Rectal smooth muscle tissue (tissue), 1 donor: ENCODE data around the gene AKT2.
A peak's percentile ranks its signal among the peaks of the same experiment; 100 is the strongest.

Source experiments
- H3K27ac ChIP-seq: one replicate; pipeline ENCODE4 v1.7.0; 2013; ENCODE audit warnings: low read depth, low read length, inconsistent platforms
- H3K27me3 ChIP-seq: one replicate; pipeline ENCODE4 v1.7.0; 2013; ENCODE audit warnings: low read length; ENCODE audit not compliant: control insufficient read depth, insufficient read depth
- H3K36me3 ChIP-seq: one replicate; pipeline ENCODE4 v1.7.0; 2013; ENCODE audit warnings: low read length; ENCODE audit not compliant: control insufficient read depth, insufficient read depth
- H3K4me1 ChIP-seq: one replicate; pipeline ENCODE4 v1.7.0; 2013; ENCODE audit warnings: low read length; ENCODE audit not compliant: control insufficient read depth, insufficient read depth
- H3K4me3 ChIP-seq: one replicate; pipeline ENCODE4 v1.7.0; 2013; ENCODE audit warnings: low read length
- H3K9ac ChIP-seq: one replicate; pipeline ENCODE4 v1.7.0; 2013; ENCODE audit warnings: low read length

AKT2 gene

GRCh38 chr19:40286971-40287421 is 1.9 kb upstream of the AKT2 start:
- Histone ChIP-seq H3K27ac (peak overlapping the region; percentile 10), H3K4me1 (peaks cover 22% of the 10 kb centered on the region), H3K9ac (no peak overlapping the region), H3K4me3 (no peak overlapping the region), H3K27me3 (no peaks in the 10 kb centered on the region), H3K36me3 (no peaks in the 10 kb centered on the region)

- peaks cover 22% of the 10 kb centered on the region for H3K4me1 ChIP-seq
- H3K27me3 ChIP-seq: no peaks in the 10 kb centered on the region
- H3K27ac ChIP-seq: peak overlapping the region; percentile 94
- no peaks in the 10 kb centered on the region for H3K36me3 ChIP-seq
- H3K9ac ChIP-seq: no peak overlapping the region
- H3K4me3 ChIP-seq: peak overlapping the region; percentile 65
These were observed 1.3 kb upstream of the AKT2 start for GRCh38 chr19:40286235-40286970.

- H3K36me3 ChIP-seq: no peaks in the 10 kb centered on the region
- H3K4me3 ChIP-seq: peak overlapping the region; percentile 94
- peak overlapping the region; percentile 94 for H3K27ac ChIP-seq
- H3K9ac ChIP-seq: peak overlapping the region; percentile 53
- H3K4me1 ChIP-seq: peaks cover 27% of the 10 kb centered on the region
- H3K27me3 ChIP-seq: no peaks in the 10 kb centered on the region
These were observed 449 bp upstream of the AKT2 start for GRCh38 chr19:40285353-40286234.

- Histone ChIP-seq H3K4me3 (peak overlapping the region; percentile 94), H3K4me1 (peaks cover 39% of the 10 kb centered on the region), H3K27me3 (no peaks in the 10 kb centered on the region), H3K9ac (peak overlapping the region; percentile 66), H3K36me3 (no peaks in the 10 kb centered on the region), H3K27ac (peak overlapping the region; percentile 94)
These were observed 969 bp downstream of the AKT2 start for GRCh38 chr19:40284251-40284500.

- Histone ChIP-seq H3K36me3 (no peaks in the 10 kb centered on the region), H3K27ac (peak overlapping the region; percentile 94), H3K4me3 (peak overlapping the region; percentile 94), H3K27me3 (no peaks in the 10 kb centered on the region), H3K9ac (no peak overlapping the region), H3K4me1 (peaks cover 39% of the 10 kb centered on the region)
These were observed 1.5 kb downstream of the AKT2 start for GRCh38 chr19:40283414-40284250.

GRCh38 chr19:40282920-40283319 is 2.2 kb downstream of the AKT2 start:
- H3K36me3 ChIP-seq: no peaks in the 10 kb centered on the region
- H3K27me3 ChIP-seq: no peaks in the 10 kb centered on the region
- no peak overlapping the region for H3K4me3 ChIP-seq
- no peak overlapping the region for H3K9ac ChIP-seq
- peaks cover 39% of the 10 kb centered on the region for H3K4me1 ChIP-seq
- H3K27ac ChIP-seq: no peak overlapping the region

- Histone ChIP-seq H3K9ac (no peak overlapping the region), H3K36me3 (no peaks in the 10 kb centered on the region)
These were observed 3.0 kb downstream of the AKT2 start for GRCh38 chr19:40282209-40282580.

GRCh38 chr19:40281381-40282208 is 3.5 kb downstream of the AKT2 start:
- no peaks in the 10 kb centered on the region for H3K27me3 ChIP-seq
- no peak overlapping the region for H3K27ac ChIP-seq
- H3K36me3 ChIP-seq: no peaks in the 10 kb centered on the region
- no peak overlapping the region for H3K9ac ChIP-seq
- H3K4me3 ChIP-seq: no peak overlapping the region
- H3K4me1 ChIP-seq: peaks cover 39% of the 10 kb centered on the region

More at GRCh38 chr19:40282209-40282580, 3.0 kb downstream of the AKT2 start:
- Histone ChIP-seq H3K27ac (no peak overlapping the region), H3K4me3 (no peak overlapping the region), H3K4me1 (peaks cover 39% of the 10 kb centered on the region), H3K27me3 (no peaks in the 10 kb centered on the region)

GRCh38 chr19:40280608-40281221 is 4.4 kb downstream of the AKT2 start:
- Histone ChIP-seq H3K27me3 (no peaks in the 10 kb centered on the region), H3K4me3 (peak overlapping the region; percentile 50), H3K4me1 (peaks cover 37% of the 10 kb centered on the region), H3K9ac (peak overlapping the region; percentile 3), H3K36me3 (no peaks in the 10 kb centered on the region), H3K27ac (no peak overlapping the region)

- no peaks in the 10 kb centered on the region for H3K27me3 ChIP-seq
- no peaks in the 10 kb centered on the region for H3K36me3 ChIP-seq
- H3K27ac ChIP-seq: peak overlapping the region; percentile 60
- H3K4me1 ChIP-seq: peaks cover 35% of the 10 kb centered on the region
- H3K4me3 ChIP-seq: peak overlapping the region; percentile 50
- H3K9ac ChIP-seq: peak overlapping the region; percentile 1
These were observed 5.2 kb downstream of the AKT2 start for GRCh38 chr19:40279761-40280607.

GRCh38 chr19:40279120-40279551 is 6.0 kb downstream of the AKT2 start:
- H3K4me1 ChIP-seq: peaks cover 31% of the 10 kb centered on the region
- H3K4me3 ChIP-seq: peak overlapping the region; percentile 14
- H3K27me3 ChIP-seq: no peaks in the 10 kb centered on the region
- H3K27ac ChIP-seq: peak overlapping the region; percentile 60
- H3K9ac ChIP-seq: no peak overlapping the region
- H3K36me3 ChIP-seq: no peaks in the 10 kb centered on the region
